ENCODE measurements around the gene KIF5A.

- TF ChIP-seq, protein P1, sequence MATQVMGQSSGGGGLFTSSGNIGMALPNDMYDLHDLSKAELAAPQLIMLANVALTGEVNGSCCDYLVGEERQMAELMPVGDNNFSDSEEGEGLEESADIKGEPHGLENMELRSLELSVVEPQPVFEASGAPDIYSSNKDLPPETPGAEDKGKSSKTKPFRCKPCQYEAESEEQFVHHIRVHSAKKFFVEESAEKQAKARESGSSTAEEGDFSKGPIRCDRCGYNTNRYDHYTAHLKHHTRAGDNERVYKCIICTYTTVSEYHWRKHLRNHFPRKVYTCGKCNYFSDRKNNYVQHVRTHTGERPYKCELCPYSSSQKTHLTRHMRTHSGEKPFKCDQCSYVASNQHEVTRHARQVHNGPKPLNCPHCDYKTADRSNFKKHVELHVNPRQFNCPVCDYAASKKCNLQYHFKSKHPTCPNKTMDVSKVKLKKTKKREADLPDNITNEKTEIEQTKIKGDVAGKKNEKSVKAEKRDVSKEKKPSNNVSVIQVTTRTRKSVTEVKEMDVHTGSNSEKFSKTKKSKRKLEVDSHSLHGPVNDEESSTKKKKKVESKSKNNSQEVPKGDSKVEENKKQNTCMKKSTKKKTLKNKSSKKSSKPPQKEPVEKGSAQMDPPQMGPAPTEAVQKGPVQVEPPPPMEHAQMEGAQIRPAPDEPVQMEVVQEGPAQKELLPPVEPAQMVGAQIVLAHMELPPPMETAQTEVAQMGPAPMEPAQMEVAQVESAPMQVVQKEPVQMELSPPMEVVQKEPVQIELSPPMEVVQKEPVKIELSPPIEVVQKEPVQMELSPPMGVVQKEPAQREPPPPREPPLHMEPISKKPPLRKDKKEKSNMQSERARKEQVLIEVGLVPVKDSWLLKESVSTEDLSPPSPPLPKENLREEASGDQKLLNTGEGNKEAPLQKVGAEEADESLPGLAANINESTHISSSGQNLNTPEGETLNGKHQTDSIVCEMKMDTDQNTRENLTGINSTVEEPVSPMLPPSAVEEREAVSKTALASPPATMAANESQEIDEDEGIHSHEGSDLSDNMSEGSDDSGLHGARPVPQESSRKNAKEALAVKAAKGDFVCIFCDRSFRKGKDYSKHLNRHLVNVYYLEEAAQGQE (IDR thresholded peaks at IDR 0.05; ENCODE audit: insufficient read depth in 1 of 2, low read depth in 2 of 2, low read length in 1 of 2): no peak
- TF ChIP-seq CTCF (IDR thresholded peaks at IDR 0.05) (no peak), POLR2AphosphoS5 (IDR thresholded peaks at IDR 0.05; ENCODE audit: low read depth, low read length) (no peak), SIN3A (IDR thresholded peaks at IDR 0.05; ENCODE audit: borderline replicate concordance, insufficient read depth, low read depth, low read length) (no peak), TCF7L2 (IDR thresholded peaks at IDR 0.05; ENCODE audit: low read depth, low read length) (no peak)
Measured at GRCh38 chr12:57618966-57619433, 69.2 kb downstream of the KIF5A start.
